Stimulated activated naive CD4-positive, alpha-beta T cell treated with Interleukin-2 at 50 U/mL for 16 hours (primary cell): ENCODE results near the gene C11orf24.
"Not testable (repeated sequence)": the region's sequence is repeated elsewhere in the genome, so short reads cannot be mapped to it uniquely, and the experiment has no call there.

ENCODE experiments used
- DNase-seq: peaks from one replicate; lab custom pipeline; 2025; lab: John Stamatoyannopoulos, UW

The C11orf24 gene

DNA sequence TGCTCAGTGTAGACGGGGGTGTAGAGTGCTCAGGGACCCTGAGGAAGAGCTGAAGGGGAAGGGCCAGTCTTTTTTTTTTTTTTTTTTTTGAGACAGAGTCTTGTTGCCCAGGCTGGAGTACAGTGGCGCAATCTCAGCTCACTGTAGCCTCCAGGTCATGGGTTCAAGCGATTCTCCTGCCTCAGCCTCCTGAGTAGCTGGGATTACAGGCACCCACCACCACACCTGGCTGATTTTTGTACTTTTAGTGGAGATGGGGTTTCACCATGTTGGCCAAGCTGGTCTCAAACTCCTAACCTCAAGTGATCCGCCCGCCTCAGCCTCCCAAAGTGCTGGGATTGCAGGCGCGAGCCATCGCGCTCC lies 27.7 kb upstream of the C11orf24 start:
- not testable (repeated sequence) for DNase-seq

DNA sequence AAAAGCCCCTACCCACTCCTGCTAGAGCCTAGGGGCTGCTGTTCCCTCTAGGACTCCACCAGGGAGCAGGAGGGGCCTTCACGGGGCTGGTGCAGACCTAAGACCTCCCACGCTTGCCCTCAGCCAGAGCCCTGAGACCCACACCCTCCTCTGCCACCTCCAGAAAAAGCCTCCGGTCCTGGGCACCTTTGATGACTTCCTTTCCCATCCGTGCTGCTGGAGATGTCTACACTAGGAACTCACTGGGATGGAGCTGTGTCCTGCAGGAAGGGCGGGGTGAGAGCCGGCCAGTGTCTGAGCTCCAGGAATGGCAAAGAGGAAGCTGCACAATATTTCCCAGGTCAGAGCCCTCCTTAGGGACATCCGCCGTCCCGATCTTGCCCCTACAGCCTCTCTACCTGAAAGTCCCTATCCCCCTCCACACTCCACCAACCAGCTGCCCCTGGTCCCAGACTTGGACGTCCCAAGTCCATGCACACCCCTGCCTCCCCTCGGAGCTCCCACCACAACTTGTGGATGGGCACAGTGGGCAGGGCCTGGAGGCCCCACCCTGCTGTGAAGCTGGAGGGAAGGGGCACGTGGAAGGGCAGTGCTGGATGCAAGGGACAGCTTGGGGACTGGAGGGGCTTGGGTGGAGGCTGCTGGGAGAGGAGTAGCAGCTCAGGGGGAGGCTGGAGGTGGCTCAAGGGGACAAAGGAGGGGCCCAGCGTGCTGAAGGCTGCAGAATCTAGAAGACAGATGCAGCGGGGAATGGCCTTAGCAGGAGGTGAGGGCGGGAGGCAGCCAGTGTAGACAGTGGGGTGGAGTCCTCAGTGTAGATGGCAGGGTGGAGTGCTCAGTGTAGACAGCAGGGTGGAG lies 27.1 kb upstream of the C11orf24 start:
- no peak for DNase-seq

GRCh38 chr11:68297812-68298658 lies 26.3 kb upstream of the C11orf24 start:
- DNase-seq, result peak; percentile 48

GRCh38 chr11:68297494-68297811 lies 25.7 kb upstream of the C11orf24 start:
- DNase-seq, result no peak

DNA sequence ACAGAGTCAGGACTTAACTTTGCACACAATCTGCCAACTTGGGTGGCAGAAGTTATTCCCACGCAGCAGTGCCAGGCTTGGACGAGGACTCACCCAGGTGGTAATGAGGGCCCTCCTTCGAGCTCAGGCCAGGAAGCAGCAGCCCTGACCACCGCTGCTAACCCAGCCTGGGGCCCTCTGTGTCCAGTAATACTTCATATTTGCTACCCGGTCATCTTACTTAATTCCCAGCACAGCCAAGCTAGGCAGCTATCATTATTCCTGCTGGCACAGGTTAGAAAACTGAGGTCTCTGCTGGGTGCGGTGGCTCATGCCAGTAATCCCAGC lies 25.2 kb upstream of the C11orf24 start:
- no peak for DNase-seq

- DNase-seq, result no peak
Measured at GRCh38 chr11:68296344-68297051, 24.7 kb upstream of the C11orf24 start.

DNA sequence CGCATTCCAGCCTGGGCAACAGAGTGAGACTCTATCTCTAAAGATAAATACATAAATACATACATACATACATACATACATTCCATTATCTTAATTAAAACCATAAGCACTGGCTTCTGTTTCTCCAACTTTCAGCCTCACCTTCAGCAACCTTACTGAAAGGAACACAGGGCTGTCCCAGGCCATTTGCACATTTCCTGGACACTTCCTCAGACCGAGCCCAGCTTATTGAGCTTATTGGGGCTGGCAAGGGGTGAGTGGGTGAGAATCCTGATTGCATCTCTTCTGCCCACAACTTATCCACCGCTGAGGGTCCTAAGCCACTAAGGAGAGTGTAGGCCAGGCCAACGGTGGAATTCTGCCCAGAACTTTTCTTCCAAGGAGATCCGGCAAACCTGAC lies 24.2 kb upstream of the C11orf24 start:
- DNase-seq, result no peak

- no peak for DNase-seq
Measured at GRCh38 chr11:68295271-68295670, 23.5 kb upstream of the C11orf24 start.

GRCh38 chr11:68293708-68294107 lies 21.9 kb upstream of the C11orf24 start:
- DNase-seq, result no peak

- no peak for DNase-seq
Measured at GRCh38 chr11:68289456-68289855, 17.7 kb upstream of the C11orf24 start.

- no peak for DNase-seq
Measured at GRCh38 chr11:68287419-68287818, 15.6 kb upstream of the C11orf24 start.

DNA sequence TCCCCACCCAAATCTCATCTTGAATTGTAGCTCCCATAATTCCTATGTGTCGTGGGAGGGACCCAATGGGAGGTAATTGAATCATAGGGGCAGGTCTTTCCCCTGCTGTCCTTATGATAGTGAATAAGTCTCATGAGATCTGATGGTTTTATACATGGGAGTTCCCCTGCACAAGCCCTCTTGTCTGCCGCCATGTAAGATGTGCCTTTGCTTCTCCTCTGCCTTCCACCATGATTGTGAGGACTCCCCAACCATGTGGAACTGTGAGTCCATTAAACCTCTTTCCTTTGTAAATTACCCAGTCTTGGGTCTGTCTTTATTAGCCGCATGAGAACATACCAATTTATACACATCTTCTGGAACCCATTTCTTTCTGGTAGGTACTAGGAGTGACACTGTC lies 12.8 kb upstream of the C11orf24 start:
- DNase-seq, result not testable (repeated sequence)

DNA sequence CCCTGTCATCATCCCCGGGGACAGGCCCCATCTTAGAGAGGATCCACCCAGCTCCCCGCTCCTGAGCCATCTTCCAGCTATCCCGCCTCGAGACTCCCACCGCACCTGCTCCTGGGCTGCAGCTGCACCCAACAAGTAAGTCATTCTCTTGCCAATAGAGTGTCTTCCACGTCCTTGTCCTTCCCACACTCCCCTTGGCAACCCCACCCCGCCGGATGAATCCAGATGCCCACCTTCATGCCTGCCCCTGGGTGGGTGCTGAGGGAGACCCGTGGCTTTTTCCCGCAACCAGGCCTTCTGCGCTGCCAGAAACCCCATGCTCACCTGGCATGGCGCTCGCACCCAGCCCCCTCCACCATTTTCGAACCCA lies 11.1 kb upstream of the C11orf24 start:
- no peak for DNase-seq

- DNase-seq, result peak; percentile 27
Measured at GRCh38 chr11:68282141-68282860, 10.5 kb upstream of the C11orf24 start.

DNA sequence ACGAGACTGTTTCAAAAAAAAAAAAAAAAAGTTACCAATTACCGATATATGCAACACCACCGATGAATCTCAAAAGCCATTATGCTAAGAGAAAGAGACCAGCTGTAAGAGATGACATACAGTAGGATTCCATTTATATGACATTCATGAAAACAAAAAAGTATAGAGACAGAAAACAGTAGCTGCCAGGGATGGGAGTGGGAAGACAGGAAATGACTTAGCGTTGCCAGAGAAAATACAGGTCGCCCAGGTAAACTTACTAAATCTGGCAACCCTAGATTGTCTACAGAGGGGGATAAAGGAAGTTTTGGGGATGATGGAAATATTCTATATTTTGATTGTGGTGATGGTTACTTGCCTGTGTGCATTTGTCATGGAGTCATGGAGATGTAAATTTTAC lies 7.9 kb upstream of the C11orf24 start:
- no peak for DNase-seq

DNA sequence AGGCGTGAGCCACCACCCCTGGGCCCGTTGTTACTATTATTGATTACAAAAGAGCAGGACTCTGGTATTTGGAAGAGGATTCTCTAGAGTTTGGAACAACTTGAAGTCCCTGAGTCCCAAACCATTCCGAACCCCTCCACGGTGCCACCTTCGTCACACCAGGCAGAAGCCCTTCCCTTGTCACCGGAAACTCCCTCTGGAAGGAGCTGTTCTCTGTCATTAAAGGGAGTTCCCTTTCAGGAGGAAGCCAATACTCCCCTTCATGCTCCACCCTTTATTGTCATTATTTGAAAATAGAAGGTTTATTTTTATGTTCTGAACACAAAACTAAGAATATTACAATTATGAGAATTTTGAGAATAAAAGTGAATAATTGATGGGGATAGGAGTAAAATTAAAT lies 5.1 kb upstream of the C11orf24 start:
- no peak for DNase-seq

DNA sequence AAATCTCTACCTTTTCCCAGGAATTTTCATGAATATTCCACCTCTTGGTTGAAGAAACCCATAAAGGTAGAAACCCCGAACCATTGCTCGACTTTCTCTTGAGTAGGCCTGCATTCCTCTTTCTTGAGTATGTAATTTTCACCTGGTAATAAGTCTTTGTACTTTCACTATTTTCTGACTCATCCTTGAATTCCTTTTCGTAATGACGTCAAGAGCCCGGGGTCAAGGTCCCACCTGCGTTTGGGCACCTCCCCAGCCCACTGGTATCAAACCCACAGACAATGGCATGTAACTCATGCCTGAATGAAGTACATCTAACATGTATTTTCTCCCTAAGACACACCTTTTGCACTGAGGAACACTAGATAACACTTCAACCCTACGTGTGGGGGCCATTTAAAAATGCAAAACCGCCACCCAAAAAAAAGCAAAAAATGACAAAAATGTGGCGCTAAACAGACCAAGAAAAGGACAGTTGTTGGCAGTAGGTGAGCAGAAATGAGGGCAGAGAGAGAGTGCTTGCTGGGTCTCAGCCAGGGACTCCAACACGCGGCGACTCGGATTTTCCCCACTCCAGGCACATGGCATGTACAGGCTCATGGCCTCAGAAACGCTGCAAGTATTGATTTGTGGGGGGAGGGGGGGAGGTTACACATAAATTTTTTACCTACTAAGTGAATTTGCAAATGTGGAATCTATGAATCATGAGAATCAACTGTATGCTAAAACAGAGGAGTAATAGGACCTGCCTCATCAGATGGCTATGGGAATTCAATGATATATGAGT lies 4.1 kb upstream of the C11orf24 start:
- DNase-seq, result no peak

DNA sequence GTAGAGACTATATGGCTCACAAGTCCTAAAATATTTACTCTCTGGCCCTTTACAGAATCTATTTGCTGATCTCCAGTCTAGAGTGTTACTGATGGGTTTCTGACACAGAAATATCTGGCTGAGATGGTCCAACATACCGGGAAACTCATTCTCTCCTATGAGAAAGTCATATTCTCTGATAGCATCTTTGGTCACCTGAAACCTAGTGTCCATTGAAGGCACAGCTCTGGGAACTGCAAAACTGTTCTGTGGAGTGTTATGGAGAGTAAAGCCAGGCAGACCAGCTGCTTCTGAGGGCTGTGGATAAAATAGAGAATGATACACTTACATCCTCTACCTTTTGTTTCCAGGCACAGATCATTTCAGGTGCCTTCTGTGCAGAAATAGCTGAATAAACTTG lies 2.5 kb upstream of the C11orf24 start:
- no peak for DNase-seq

DNA sequence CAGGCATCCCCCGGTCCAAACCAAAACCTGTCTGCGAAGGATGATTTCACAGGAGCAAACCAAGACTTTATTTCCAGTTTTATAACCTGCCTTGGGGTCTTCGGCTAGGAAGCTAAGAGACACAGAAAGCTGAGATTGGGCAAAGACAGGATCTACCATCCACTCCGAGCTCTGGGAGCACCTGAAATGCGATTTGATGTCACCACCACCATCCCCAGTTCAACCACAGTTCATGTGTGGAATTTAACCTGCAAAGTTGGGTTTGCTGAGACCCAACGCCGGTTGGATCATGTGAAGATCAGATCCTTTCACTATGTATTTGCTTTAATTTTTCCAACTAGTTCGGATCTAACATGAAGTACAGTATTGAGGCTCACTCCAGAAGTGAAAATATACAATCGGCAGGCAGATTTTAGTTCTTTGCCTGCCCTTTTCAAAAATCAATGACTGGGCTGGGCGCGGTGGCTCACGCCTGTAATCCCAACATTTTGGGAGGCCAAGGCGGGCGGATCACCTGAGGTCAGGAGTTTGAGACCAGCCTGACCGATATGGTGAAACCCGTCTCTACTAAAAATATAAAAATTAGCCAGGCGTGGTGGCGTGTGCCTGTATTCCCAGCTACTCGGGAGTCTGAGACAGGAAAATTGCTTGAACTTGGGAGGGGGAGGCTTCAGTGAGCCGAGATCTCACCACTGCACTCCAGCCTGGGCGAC lies 1.4 kb upstream of the C11orf24 start:
- no peak for DNase-seq

DNA sequence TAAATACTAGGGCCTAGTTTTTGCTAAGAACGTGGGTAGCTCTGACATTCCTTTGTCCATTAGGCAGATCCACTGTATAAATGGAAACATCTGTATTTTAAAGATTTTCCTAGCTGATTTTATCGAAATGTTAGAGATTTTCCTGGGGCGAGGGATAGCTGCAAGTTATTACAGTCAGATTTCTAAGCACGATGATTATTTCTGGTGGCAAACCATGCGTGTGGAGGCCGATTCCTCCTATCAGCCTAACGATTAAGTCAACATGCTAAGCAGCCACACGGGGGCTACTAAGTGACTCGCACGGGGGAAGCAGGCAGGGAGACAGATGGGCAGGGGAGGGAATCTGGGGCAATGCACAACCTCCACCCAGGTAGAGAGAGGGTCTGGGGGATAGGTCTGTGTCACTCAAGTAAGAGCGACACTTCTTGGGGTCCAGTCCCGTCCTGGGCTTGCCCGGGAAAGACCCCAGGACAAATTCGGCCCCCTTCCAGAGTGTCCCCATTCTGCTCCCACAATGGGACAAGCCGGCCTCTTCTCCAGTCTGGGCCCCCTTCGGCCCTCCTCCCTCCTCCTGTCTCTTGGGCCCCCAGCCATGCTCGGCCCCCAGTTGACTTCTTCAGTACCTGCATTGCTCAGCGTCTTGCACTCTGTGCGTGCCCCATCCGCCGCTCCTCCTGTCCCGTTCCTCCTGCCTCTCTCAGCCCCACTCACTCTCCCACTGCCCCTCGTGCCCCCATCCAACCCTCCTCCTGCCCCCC lies 571 bp downstream of the C11orf24 start:
- DNase-seq, result peak; percentile 40
